HG03025 (cell line): Measurements from ENCODE around the gene PCAT7.

Source experiments
- ATAC-seq: cut with Tn5 transposase; IDR thresholded peaks from one replicate; pipeline ENCODE4 v1.9.1; 2021; ENCODE audit warnings: mild to moderate bottlenecking, moderate library complexity; ENCODE audit not compliant: unreplicated experiment, low FRiP score

Gene PCAT7

GRCh38 chr9:94600715-94601114 lies 45.8 kb downstream of the PCAT7 start:
- ATAC-seq, result no peak

GRCh38 chr9:94602666-94603065 lies 47.8 kb downstream of the PCAT7 start:
- no peak for ATAC-seq

GRCh38 chr9:94603259-94604160 lies 48.6 kb downstream of the PCAT7 start:
- no peak for ATAC-seq

GRCh38 chr9:94606646-94607422 lies 52.0 kb downstream of the PCAT7 start:
- ATAC-seq, result no peak

GRCh38 chr9:94607423-94607691 lies 52.5 kb downstream of the PCAT7 start:
- no peak for ATAC-seq

- no peak for ATAC-seq
These were observed 55.3 kb downstream of the PCAT7 start for GRCh38 chr9:94610181-94610606.

- ATAC-seq, result no peak
These were observed 56.8 kb downstream of the PCAT7 start for GRCh38 chr9:94611638-94612068.

GRCh38 chr9:94612071-94612470 lies 57.2 kb downstream of the PCAT7 start:
- ATAC-seq, result no peak

- no peak for ATAC-seq
These were observed 58.1 kb downstream of the PCAT7 start for GRCh38 chr9:94613003-94613402.

GRCh38 chr9:94619026-94619425 lies 64.1 kb downstream of the PCAT7 start:
- ATAC-seq, result no peak
